ENCODE measurements around the gene AOC2.
"Not testable (repeated sequence)": the region's sequence is repeated elsewhere in the genome, so short reads cannot be mapped to it uniquely, and the experiment has no call there.

DNA sequence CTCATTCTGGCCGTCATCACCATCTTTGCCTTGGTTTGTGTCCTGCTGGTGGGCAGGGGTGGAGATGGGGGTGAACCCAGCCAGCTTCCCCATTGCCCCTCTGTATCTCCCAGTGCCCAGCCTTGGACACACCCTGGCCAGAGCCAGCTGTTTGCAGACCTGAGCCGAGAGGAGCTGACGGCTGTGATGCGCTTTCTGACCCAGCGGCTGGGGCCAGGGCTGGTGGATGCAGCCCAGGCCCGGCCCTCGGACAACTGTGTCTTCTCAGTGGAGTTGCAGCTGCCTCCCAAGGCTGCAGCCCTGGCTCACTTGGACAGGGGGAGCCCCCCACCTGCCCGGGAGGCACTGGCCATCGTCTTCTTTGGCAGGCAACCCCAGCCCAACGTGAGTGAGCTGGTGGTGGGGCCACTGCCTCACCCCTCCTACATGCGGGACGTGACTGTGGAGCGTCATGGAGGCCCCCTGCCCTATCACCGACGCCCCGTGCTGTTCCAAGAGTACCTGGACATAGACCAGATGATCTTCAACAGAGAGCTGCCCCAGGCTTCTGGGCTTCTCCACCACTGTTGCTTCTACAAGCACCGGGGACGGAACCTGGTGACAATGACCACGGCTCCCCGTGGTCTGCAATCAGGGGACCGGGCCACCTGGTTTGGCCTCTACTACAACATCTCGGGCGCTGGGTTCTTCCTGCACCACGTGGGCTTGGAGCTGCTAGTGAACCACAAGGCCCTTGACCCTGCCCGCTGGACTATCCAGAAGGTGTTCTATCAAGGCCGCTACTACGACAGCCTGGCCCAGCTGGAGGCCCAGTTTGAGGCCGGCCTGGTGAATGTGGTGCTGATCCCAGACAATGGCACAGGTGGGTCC lies 7.2 kb downstream of the AOC2 start:
- TF ChIP-seq CTCF (IDR thresholded peaks at IDR 0.05 in 2 of 3, conservative IDR thresholded peaks at IDR 0.05 in 1 of 3; ENCODE audit: control insufficient read depth in 2 of 3, extremely low read depth in 1 of 3, insufficient read depth in 1 of 3, low read depth in 3 of 3, low read length in 3 of 3); LARP7 (IDR thresholded peaks at IDR 0.05); POLR2A (IDR thresholded peaks at IDR 0.05; ENCODE audit: low read depth, low read length); HCFC1 (IDR thresholded peaks at IDR 0.05; ENCODE audit: low read length); IKZF1 (conservative IDR thresholded peaks at IDR 0.05); POLR2AphosphoS2 (IDR thresholded peaks at IDR 0.05; ENCODE audit: low read depth, low read length); CHD2 (IDR thresholded peaks at IDR 0.05; ENCODE audit: borderline replicate concordance, low read depth, low read length); FOS (IDR thresholded peaks at IDR 0.05; ENCODE audit: borderline replicate concordance, extremely low read depth, insufficient read length); RAD51 (IDR thresholded peaks at IDR 0.05); RELB (IDR thresholded peaks at IDR 0.05; ENCODE audit: low read depth); MYC (IDR thresholded peaks at IDR 0.05; ENCODE audit: insufficient read depth, insufficient read length, insufficient replicate concordance, low read length, severe bottlenecking); EP300 (IDR thresholded peaks at IDR 0.05; ENCODE audit: borderline replicate concordance in 1 of 2, control insufficient read depth in 1 of 2, low read depth in 2 of 2, low read length in 2 of 2): not testable (repeated sequence)

Measured in GM12878 (cell line).